Progenitor cell of endocrine pancreas (in vitro differentiated cells): ENCODE results near the gene BRD1. TPM values are rescaled to one million over a fixed set of nuclear protein-coding genes. Genes with fewer than 3 reads are reported as not detected.
A peak's percentile ranks its signal among the peaks of the same experiment; 100 is the strongest.

Experiments used
- DNase-seq: peaks from one replicate; pipeline ENCODE4 v3.0.0; 2021; ENCODE audit warnings: low spot score; ENCODE audit not compliant: unreplicated experiment
- H3K27ac Mint-ChIP-seq: 2 replicates; pipeline ENCODE4 v1.8.0; 2021; ENCODE audit warnings: mild to moderate bottlenecking, moderate library complexity, mixed read lengths
- H3K27me3 Mint-ChIP-seq: 2 replicates; pipeline ENCODE4 v1.8.0; 2021; ENCODE audit warnings: mixed read lengths
- H3K36me3 Mint-ChIP-seq: 2 replicates; pipeline ENCODE4 v1.8.0; 2022; ENCODE audit warnings: mixed read lengths; ENCODE audit not compliant: insufficient read depth
- H3K4me1 Mint-ChIP-seq: 2 replicates; pipeline ENCODE4 v1.8.0; 2021; ENCODE audit warnings: low read depth, mixed read lengths
- H3K4me3 Mint-ChIP-seq: 2 replicates; pipeline ENCODE4 v1.8.0; 2021; ENCODE audit warnings: low read depth, mild to moderate bottlenecking, moderate library complexity, mixed read lengths
- H3K9me3 Mint-ChIP-seq: 2 replicates; pipeline ENCODE4 v1.8.0; 2021; ENCODE audit warnings: low read depth, mixed read lengths
- CTCF ChIP-seq: fragments of 200-600 bp; sonication (generic); IDR thresholded peaks from one replicate; pipeline ENCODE4 v1.5.0; 2021; ENCODE audit warnings: antibody characterized with exemption, mild to moderate bottlenecking; ENCODE audit not compliant: unreplicated experiment
- total RNA-seq: library from RNA; stranded (reverse); gene quantifications from 2 replicates; pipeline ENCODE4 v1.2.1, GENCODE V29; 2021

BRD1 gene
- total RNA-seq, 1 donor from 2014 or later = 65.7 TPM

DNA sequence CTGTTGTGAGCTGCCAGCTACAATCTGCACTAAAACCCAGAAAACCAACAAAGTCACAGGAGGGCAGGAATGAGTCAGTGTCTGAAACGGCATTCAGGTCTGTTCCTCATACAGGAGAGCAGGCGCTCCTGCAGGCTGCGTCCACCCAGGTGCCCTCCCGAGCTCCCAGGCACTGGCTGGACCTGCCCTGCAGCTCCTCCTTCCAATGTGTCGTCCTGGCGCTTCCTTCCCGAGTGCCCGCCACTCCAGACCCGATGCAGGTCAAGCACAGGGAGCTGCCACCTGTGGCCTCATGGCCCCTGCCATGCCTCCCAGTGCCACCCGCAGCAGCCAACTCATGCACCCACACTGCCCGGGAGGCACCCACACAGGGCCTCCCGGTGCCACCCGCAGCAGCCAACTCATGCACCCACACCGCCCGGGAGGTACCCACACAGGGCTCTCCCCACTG, 12.0 kb downstream of the BRD1 start:
- Mint-ChIP-seq H3K27me3 (no peaks in the 10 kb centered on the region), H3K36me3 (peaks cover 23% of the 10 kb centered on the region), H3K9me3 (no peaks in the 10 kb centered on the region), H3K27ac (peak overlapping the region; percentile 64), H3K4me1 (no peaks in the 10 kb centered on the region), H3K4me3 (no peak overlapping the region)
- DNase-seq = no peak
- TF ChIP-seq CTCF = no peak

DNA sequence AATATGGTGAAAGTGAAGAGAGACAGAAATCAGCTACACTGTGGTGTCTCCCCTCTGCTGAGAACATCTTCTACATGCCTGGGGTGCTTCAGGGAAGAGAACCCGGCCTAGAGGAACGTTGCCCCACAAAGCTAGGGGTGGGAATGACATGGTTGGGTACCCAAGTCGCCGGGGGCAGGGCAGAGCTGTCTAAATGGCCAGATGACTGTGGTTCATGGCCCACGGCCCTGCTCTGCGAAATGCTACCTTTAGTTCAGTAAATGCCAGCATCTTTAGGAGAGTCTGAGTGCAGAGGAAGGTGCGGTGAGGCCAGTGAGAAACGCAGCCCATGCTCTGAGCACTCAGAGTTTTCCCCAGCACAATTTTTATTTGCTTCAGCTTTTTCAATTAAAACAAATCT, 12.8 kb downstream of the BRD1 start:
- no peak overlapping the region for H3K27ac Mint-ChIP-seq
- no peak overlapping the region for H3K4me3 Mint-ChIP-seq
- H3K27me3 Mint-ChIP-seq = no peaks in the 10 kb centered on the region
- H3K4me1 Mint-ChIP-seq = no peaks in the 10 kb centered on the region
- DNase-seq = no peak
- no peak for TF ChIP-seq CTCF
- peaks cover 22% of the 10 kb centered on the region for H3K36me3 Mint-ChIP-seq
- no peaks in the 10 kb centered on the region for H3K9me3 Mint-ChIP-seq

DNA sequence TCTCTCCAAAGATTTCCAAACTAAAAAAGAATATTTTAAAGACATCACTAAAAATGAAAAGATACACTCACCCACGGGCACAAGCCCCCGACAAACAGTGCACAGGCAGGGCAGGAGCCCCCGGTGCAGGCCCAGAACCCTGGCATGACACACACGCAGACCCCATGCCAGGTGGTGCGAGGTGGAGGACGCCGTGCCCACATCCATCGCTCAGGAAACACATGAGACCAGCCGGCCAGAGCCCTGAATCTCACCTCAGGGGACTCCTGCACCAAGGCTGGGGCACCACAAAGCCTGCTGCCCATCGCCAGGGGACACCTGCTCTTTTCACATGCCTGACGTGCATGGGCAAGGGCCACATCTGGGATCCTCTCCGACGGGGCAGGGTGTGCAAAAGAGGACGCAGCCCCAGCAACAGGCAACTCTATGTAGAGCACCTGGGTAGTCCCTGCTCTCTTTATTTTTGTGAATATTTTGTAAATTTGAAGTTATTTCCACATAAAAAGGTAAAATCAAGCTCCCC, 13.4 kb downstream of the BRD1 start:
- TF ChIP-seq CTCF = no peak
- Mint-ChIP-seq H3K27me3 (no peaks in the 10 kb centered on the region), H3K27ac (no peak overlapping the region), H3K36me3 (peaks cover 20% of the 10 kb centered on the region), H3K9me3 (no peaks in the 10 kb centered on the region), H3K4me1 (no peaks in the 10 kb centered on the region), H3K4me3 (no peak overlapping the region)
- no peak for DNase-seq

GRCh38 chr22:49812838-49813237, 14.8 kb downstream of the BRD1 start:
- Mint-ChIP-seq H3K4me3 (no peak overlapping the region), H3K27me3 (no peaks in the 10 kb centered on the region), H3K36me3 (peaks cover 23% of the 10 kb centered on the region), H3K9me3 (no peaks in the 10 kb centered on the region), H3K27ac (no peak overlapping the region), H3K4me1 (no peaks in the 10 kb centered on the region)
- DNase-seq = no peak
- no peak for TF ChIP-seq CTCF

GRCh38 chr22:49811020-49811791, 16.5 kb downstream of the BRD1 start:
- Mint-ChIP-seq H3K36me3 (peaks cover 30% of the 10 kb centered on the region), H3K4me3 (no peak overlapping the region), H3K27ac (no peak overlapping the region), H3K4me1 (no peaks in the 10 kb centered on the region), H3K9me3 (peaks cover 5% of the 10 kb centered on the region), H3K27me3 (no peaks in the 10 kb centered on the region)
- no peak for DNase-seq
- no peak for TF ChIP-seq CTCF
